K562 treated with DMSO at 1 percent for 48 hours (cell line): ENCODE measurements around the gene CDH20. TPM values are rescaled to one million over a fixed set of nuclear protein-coding genes. Genes with fewer than 3 reads are reported as not detected.

Experiments used
- total RNA-seq: library from RNA; unstranded; fragments of 300-600 nt; gene quantifications from 2 replicates; pipeline ENCODE4 v1.2.3, GENCODE V29; 2022; ENCODE audit warnings: low replicate concordance; ENCODE audit errors: extremely low read depth

CDH20 gene
- not detected in 2 replicates for total RNA-seq

GRCh38 chr18:61333271-61333745 is at the start of gene CDH20:
Gene CDH20 (plus strand): TSS chr18:61333430.

